Measurements from ENCODE around the gene ADRA2C.
A peak's percentile ranks its signal among the peaks of the same experiment; 100 is the strongest.

ADRA2C gene

GRCh38 chr4:3786196-3786869 lies 20.1 kb downstream of the ADRA2C start:
- TF ChIP-seq ZFX (IDR thresholded peaks at IDR 0.05; ENCODE audit: borderline replicate concordance) (no peak), CTCF (IDR thresholded peaks at IDR 0.05) (peak; percentile 46)
- H3K27ac ChIP-seq, result no peak overlapping the region

- no peak overlapping the region for H3K27ac ChIP-seq
- no peak for TF ChIP-seq ZFX (IDR thresholded peaks at IDR 0.05; ENCODE audit: borderline replicate concordance)
- no peak for TF ChIP-seq CTCF (IDR thresholded peaks at IDR 0.05)
Observed at GRCh38 chr4:3787489-3788365, 21.5 kb downstream of the ADRA2C start.

- TF ChIP-seq ZFX (IDR thresholded peaks at IDR 0.05; ENCODE audit: borderline replicate concordance) (no peak), CTCF (IDR thresholded peaks at IDR 0.05) (no peak)
- no peak overlapping the region for H3K27ac ChIP-seq
Observed at GRCh38 chr4:3788366-3788660, 22.1 kb downstream of the ADRA2C start.

- H3K27ac ChIP-seq, result no peak overlapping the region
- TF ChIP-seq ZFX (IDR thresholded peaks at IDR 0.05; ENCODE audit: borderline replicate concordance) (no peak), CTCF (IDR thresholded peaks at IDR 0.05) (no peak)
Observed at GRCh38 chr4:3789587-3789986, 23.4 kb downstream of the ADRA2C start.

GRCh38 chr4:3790006-3790561 lies 23.9 kb downstream of the ADRA2C start:
- H3K27ac ChIP-seq, result no peak overlapping the region
- TF ChIP-seq ZFX (IDR thresholded peaks at IDR 0.05; ENCODE audit: borderline replicate concordance), result no peak

- TF ChIP-seq ZFX (IDR thresholded peaks at IDR 0.05; ENCODE audit: borderline replicate concordance) (no peak), CTCF (IDR thresholded peaks at IDR 0.05) (no peak)
- H3K27ac ChIP-seq, result no peak overlapping the region
Observed at GRCh38 chr4:3791256-3791655, 25.1 kb downstream of the ADRA2C start.

- TF ChIP-seq ZFX (IDR thresholded peaks at IDR 0.05; ENCODE audit: borderline replicate concordance) (no peak), CTCF (IDR thresholded peaks at IDR 0.05) (no peak)
Observed at GRCh38 chr4:3791910-3792542, 25.8 kb downstream of the ADRA2C start.

More at GRCh38 chr4:3791910-3792542, 25.8 kb downstream of the ADRA2C start:
- no peak overlapping the region for H3K27ac ChIP-seq
